ENCODE data around the gene SGF29.

Gene SGF29

GRCh38 chr16:28567292-28567691, 13.6 kb downstream of the SGF29 start:
- Histone ChIP-seq H3K36me3 (replicated peaks) (no peaks in the 10 kb centered on the region), H3K4me3 (ENCODE audit: low read depth, low read length) (no peak overlapping the region), H3K27ac (no peak overlapping the region), H3K27me3 (replicated peaks) (no peaks in the 10 kb centered on the region)
- DNase-seq: no peak
- in situ Hi-C loops (cut with HindIII; ENCODE audit: low pct_ligation_motif_present, low sequenced_read_pairs): no loop called here
- no peak for TF ChIP-seq CTCF (IDR thresholded peaks at IDR 0.05; ENCODE audit: low read depth, low read length, missing control alignments)

- H3K27ac ChIP-seq: no peak overlapping the region
- in situ Hi-C loops (cut with HindIII; ENCODE audit: low pct_ligation_motif_present, low sequenced_read_pairs): no loop called here
- no peak overlapping the region for H3K4me3 ChIP-seq (ENCODE audit: low read depth, low read length)
- TF ChIP-seq CTCF (IDR thresholded peaks at IDR 0.05; ENCODE audit: low read depth, low read length, missing control alignments): no peak
- H3K36me3 ChIP-seq (replicated peaks): no peaks in the 10 kb centered on the region
- H3K27me3 ChIP-seq (replicated peaks): no peaks in the 10 kb centered on the region
- peak; percentile 32 for DNase-seq
Measured at GRCh38 chr16:28569021-28569420, 15.3 kb downstream of the SGF29 start.

GRCh38 chr16:28569968-28570752, 16.4 kb downstream of the SGF29 start:
- Histone ChIP-seq H3K27ac (no peak overlapping the region), H3K27me3 (replicated peaks) (no peaks in the 10 kb centered on the region), H3K4me3 (ENCODE audit: low read depth, low read length) (no peak overlapping the region), H3K36me3 (replicated peaks) (no peaks in the 10 kb centered on the region)
- no peak for TF ChIP-seq CTCF (IDR thresholded peaks at IDR 0.05; ENCODE audit: low read depth, low read length, missing control alignments)
- no peak for DNase-seq
- in situ Hi-C loops (cut with HindIII; ENCODE audit: low pct_ligation_motif_present, low sequenced_read_pairs): no loop called here

GRCh38 chr16:28572696-28573510, 19.2 kb downstream of the SGF29 start:
- in situ Hi-C loops (cut with HindIII; ENCODE audit: low pct_ligation_motif_present, low sequenced_read_pairs): no loop called here
- H3K4me3 ChIP-seq (ENCODE audit: low read depth, low read length): no peak overlapping the region
- H3K36me3 ChIP-seq (replicated peaks): no peaks in the 10 kb centered on the region
- H3K27me3 ChIP-seq (replicated peaks): no peaks in the 10 kb centered on the region
- DNase-seq: no peak
- TF ChIP-seq CTCF (IDR thresholded peaks at IDR 0.05; ENCODE audit: low read depth, low read length, missing control alignments): no peak
- no peak overlapping the region for H3K27ac ChIP-seq

- in situ Hi-C loops (cut with HindIII; ENCODE audit: low pct_ligation_motif_present, low sequenced_read_pairs): no loop called here
- no peak overlapping the region for H3K27ac ChIP-seq
- H3K27me3 ChIP-seq (replicated peaks): no peaks in the 10 kb centered on the region
- H3K4me3 ChIP-seq (ENCODE audit: low read depth, low read length): no peak overlapping the region
- TF ChIP-seq CTCF (IDR thresholded peaks at IDR 0.05; ENCODE audit: low read depth, low read length, missing control alignments): no peak
- DNase-seq: no peak
- H3K36me3 ChIP-seq (replicated peaks): no peaks in the 10 kb centered on the region
Measured at GRCh38 chr16:28573738-28574718, 20.3 kb downstream of the SGF29 start.
